Measurements from ENCODE around the gene UNC13D.

DNA sequence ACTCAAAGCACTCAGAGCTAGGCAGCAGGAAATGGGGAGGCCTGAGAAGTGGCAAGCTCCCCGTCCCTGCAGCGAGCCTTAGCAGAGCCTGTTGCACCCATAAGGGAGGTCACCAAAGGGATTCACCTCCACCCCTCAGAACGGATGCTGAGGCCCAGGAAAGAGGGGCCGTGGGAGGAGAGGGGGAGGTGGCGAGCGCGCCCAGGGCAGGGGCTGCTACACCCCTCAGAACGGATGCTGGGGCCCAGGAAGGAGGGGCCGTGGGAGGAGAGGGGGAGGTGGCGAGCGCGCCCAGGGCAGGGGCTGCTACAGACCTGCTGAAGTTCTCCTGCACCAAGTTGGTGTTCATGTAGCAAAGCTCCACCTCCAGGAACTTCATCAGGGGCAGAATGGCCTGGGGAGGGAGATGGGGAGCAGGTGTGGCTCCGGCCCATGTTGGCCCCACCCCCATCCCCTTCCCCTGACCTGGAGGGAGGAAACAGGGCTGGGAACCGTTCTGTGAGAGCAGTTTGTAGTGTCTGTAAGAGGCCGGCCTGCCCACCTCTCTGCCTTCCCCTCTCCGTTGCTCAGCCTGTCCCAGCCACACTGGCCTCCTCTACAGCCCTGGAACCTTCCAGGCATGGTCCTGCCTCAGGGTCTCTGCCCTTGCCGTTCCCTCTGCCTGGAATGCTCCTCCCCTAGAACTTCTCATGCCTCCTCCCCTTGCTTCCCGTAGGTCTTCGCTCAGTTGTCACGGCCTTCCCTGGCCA lies 11.4 kb downstream of the UNC13D start:
- no peak for TF ChIP-seq ZNF354C (tag by site-specific recombination; IDR thresholded peaks at IDR 0.05; ENCODE audit: borderline replicate concordance, low read depth)
- TF ChIP-seq, protein P1, sequence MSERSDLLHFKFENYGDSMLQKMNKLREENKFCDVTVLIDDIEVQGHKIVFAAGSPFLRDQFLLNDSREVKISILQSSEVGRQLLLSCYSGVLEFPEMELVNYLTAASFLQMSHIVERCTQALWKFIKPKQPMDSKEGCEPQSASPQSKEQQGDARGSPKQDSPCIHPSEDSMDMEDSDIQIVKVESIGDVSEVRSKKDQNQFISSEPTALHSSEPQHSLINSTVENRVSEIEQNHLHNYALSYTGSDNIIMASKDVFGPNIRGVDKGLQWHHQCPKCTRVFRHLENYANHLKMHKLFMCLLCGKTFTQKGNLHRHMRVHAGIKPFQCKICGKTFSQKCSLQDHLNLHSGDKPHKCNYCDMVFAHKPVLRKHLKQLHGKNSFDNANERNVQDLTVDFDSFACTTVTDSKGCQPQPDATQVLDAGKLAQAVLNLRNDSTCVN (tag by site-specific recombination; optimal IDR thresholded peaks at IDR 0.05) = no peak
- no peak for TF ChIP-seq MZF1 (tag by site-specific recombination; IDR thresholded peaks at IDR 0.05; ENCODE audit: borderline replicate concordance)
- no peak for TF ChIP-seq ZNF585B (tag by site-specific recombination; IDR thresholded peaks at IDR 0.05)
- no peak for TF ChIP-seq TCF7L2 (IDR thresholded peaks at IDR 0.05; ENCODE audit: borderline replicate concordance, low read depth, low read length)
- TF ChIP-seq ZNF776 (tag by site-specific recombination; IDR thresholded peaks at IDR 0.05; ENCODE audit: borderline replicate concordance) = no peak
- TF ChIP-seq SALL2 (tag by site-specific recombination; IDR thresholded peaks at IDR 0.05; ENCODE audit: borderline replicate concordance) = no peak

Data from HEK293 (cell line).